ENCODE measurements around the gene POFUT2.

DNA sequence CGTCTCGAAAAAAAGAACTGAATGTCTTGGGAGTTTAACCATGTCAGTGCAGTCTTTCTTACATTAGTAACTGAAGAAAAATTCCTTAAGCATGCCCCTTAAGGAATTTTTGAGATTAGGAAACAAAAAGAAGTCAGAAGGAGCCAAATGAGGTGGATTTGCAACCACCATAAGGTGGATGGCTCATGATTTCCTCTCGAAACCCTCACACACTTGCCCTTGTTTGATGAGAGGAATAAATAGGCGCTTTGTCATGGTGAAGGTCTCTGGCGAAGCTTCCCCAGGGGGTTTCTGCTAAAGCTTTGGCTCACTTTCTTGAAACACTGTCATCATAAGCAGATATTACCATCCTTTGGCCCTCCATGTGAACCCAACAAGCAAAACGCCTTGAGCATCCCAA is 68.2 kb downstream of the POFUT2 start:
- TF ChIP-seq USF2 (IDR thresholded peaks at IDR 0.05) = no peak
- no peak for TF ChIP-seq EHF (CRISPR knock-in tag; IDR thresholded peaks at IDR 0.05)
- TF ChIP-seq, protein P1, sequence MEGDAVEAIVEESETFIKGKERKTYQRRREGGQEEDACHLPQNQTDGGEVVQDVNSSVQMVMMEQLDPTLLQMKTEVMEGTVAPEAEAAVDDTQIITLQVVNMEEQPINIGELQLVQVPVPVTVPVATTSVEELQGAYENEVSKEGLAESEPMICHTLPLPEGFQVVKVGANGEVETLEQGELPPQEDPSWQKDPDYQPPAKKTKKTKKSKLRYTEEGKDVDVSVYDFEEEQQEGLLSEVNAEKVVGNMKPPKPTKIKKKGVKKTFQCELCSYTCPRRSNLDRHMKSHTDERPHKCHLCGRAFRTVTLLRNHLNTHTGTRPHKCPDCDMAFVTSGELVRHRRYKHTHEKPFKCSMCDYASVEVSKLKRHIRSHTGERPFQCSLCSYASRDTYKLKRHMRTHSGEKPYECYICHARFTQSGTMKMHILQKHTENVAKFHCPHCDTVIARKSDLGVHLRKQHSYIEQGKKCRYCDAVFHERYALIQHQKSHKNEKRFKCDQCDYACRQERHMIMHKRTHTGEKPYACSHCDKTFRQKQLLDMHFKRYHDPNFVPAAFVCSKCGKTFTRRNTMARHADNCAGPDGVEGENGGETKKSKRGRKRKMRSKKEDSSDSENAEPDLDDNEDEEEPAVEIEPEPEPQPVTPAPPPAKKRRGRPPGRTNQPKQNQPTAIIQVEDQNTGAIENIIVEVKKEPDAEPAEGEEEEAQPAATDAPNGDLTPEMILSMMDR (IDR thresholded peaks at IDR 0.05) = no peak
- TF ChIP-seq POLR2A (IDR thresholded peaks at IDR 0.05; ENCODE audit: low read length) = no peak
- no peak for TF ChIP-seq MYC (IDR thresholded peaks at IDR 0.05; ENCODE audit: borderline replicate concordance, low read length)
- TF ChIP-seq, protein P2, sequence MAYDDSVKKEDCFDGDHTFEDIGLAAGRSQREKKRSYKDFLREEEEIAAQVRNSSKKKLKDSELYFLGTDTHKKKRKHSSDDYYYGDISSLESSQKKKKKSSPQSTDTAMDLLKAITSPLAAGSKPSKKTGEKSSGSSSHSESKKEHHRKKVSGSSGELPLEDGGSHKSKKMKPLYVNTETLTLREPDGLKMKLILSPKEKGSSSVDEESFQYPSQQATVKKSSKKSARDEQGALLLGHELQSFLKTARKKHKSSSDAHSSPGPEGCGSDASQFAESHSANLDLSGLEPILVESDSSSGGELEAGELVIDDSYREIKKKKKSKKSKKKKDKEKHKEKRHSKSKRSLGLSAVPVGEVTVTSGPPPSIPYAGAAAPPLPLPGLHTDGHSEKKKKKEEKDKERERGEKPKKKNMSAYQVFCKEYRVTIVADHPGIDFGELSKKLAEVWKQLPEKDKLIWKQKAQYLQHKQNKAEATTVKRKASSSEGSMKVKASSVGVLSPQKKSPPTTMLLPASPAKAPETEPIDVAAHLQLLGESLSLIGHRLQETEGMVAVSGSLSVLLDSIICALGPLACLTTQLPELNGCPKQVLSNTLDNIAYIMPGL (CRISPR knock-in tag; IDR thresholded peaks at IDR 0.05; ENCODE audit: borderline replicate concordance) = no peak
